ENCODE measurements around the gene MILR1.
"Not testable (repeated sequence)": the region's sequence is repeated elsewhere in the genome, so short reads cannot be mapped to it uniquely, and the experiment has no call there.

The MILR1 gene

DNA sequence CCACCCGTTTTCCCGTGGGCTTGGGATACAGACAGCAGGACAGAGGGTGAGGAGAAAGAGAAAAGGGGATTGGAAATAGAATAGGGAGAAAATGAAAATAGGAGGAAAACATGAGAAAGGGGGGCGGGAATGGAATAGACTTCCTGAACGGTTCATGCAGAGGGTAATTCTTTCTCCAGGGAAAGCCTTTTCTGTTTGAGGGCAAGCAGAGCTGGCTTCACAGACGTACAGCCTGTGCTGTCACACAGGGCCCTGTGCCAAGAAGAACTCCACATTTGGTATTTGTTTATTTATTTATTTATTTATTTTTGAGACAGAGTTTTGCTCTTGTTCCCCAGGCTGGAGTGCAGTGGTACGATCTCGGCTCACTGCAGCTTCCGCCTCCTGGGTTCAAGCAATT lies 12.0 kb downstream of the MILR1 start:
- no peak for DNase-seq (ENCODE audit: low read depth)
- TF ChIP-seq, protein P1, sequence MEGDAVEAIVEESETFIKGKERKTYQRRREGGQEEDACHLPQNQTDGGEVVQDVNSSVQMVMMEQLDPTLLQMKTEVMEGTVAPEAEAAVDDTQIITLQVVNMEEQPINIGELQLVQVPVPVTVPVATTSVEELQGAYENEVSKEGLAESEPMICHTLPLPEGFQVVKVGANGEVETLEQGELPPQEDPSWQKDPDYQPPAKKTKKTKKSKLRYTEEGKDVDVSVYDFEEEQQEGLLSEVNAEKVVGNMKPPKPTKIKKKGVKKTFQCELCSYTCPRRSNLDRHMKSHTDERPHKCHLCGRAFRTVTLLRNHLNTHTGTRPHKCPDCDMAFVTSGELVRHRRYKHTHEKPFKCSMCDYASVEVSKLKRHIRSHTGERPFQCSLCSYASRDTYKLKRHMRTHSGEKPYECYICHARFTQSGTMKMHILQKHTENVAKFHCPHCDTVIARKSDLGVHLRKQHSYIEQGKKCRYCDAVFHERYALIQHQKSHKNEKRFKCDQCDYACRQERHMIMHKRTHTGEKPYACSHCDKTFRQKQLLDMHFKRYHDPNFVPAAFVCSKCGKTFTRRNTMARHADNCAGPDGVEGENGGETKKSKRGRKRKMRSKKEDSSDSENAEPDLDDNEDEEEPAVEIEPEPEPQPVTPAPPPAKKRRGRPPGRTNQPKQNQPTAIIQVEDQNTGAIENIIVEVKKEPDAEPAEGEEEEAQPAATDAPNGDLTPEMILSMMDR (IDR thresholded peaks at IDR 0.05; ENCODE audit: low read depth, low read length): no peak
- no peak for TF ChIP-seq POLR2A (IDR thresholded peaks at IDR 0.05; ENCODE audit: extremely low read depth, insufficient read length)
- TF ChIP-seq MAX (IDR thresholded peaks at IDR 0.05; ENCODE audit: low read depth, low read length): no peak
- TF ChIP-seq MYC (IDR thresholded peaks at IDR 0.05; ENCODE audit: low read depth, low read length): no peak
- no peak overlapping the region for H3K4me3 ChIP-seq (ENCODE audit: low read depth, low read length)

DNA sequence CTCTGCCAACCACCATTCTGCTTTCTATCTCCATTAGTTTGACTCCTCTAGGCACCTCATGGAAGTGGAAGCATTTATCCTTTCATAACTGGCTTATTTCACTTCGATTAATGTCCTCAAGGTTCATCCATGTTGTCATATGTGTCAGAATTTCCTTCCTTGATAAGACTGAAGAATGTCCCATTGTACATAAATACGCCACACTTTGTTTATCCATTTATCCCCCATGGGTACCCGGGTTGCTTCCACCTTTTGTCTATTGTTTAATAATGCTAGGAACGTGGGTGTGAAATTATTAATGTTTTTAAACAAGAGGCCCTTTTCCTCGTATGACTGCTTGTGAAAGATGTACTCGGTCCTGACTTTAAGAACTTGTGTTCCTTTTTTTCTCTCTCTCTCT lies 12.9 kb downstream of the MILR1 start:
- H3K4me3 ChIP-seq (ENCODE audit: low read depth, low read length): no peak overlapping the region
- no peak for DNase-seq (ENCODE audit: low read depth)
- TF ChIP-seq MAX (IDR thresholded peaks at IDR 0.05; ENCODE audit: low read depth, low read length): no peak
- no peak for TF ChIP-seq MYC (IDR thresholded peaks at IDR 0.05; ENCODE audit: low read depth, low read length)
- TF ChIP-seq, protein P1 (IDR thresholded peaks at IDR 0.05; ENCODE audit: low read depth, low read length): no peak
- TF ChIP-seq POLR2A (IDR thresholded peaks at IDR 0.05; ENCODE audit: extremely low read depth, insufficient read length): no peak

DNA sequence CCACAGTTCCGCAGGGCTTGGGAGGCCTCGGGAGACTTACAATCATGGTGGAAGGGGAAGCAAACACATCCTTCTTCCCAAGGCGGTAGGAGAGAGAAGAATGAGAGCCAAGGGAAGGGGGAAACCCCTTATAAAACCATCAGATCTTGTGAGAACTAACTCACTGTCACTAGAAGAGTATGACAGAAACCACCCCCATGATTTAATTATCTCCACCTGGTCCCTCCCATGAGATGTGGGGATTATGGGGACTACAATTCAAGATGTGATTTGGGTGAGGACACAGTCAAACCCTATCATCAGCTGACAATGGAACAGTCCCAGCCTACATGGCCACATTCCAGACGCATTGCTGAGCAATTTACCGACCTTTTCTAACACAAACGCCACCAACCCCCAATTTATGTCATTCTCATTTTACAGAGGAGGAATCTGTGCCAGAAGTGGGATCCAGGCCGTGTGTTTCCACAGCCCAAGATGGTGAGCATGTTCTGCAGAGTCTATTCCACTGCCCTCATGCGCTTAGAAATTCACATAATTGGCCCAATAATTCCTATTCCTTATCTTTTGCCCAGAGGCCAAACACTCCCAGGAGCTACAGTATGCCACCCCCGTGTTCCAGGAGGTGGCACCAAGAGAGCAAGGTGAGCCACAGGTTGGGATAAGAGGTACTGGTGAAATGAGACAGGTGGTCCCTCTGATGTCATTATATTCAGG lies 17.3 kb downstream of the MILR1 start:
- no peak for DNase-seq (ENCODE audit: low read depth)
- no peak overlapping the region for H3K4me3 ChIP-seq (ENCODE audit: low read depth, low read length)
- TF ChIP-seq, protein P1 (IDR thresholded peaks at IDR 0.05; ENCODE audit: low read depth, low read length): no peak
- no peak for TF ChIP-seq POLR2A (IDR thresholded peaks at IDR 0.05; ENCODE audit: extremely low read depth, insufficient read length)
- TF ChIP-seq MYC (IDR thresholded peaks at IDR 0.05; ENCODE audit: low read depth, low read length): no peak
- TF ChIP-seq MAX (IDR thresholded peaks at IDR 0.05; ENCODE audit: low read depth, low read length): no peak

GRCh38 chr17:64466834-64467233 lies 17.9 kb downstream of the MILR1 start:
- not testable (repeated sequence) for H3K4me3 ChIP-seq (ENCODE audit: low read depth, low read length); DNase-seq (ENCODE audit: low read depth)

DNA sequence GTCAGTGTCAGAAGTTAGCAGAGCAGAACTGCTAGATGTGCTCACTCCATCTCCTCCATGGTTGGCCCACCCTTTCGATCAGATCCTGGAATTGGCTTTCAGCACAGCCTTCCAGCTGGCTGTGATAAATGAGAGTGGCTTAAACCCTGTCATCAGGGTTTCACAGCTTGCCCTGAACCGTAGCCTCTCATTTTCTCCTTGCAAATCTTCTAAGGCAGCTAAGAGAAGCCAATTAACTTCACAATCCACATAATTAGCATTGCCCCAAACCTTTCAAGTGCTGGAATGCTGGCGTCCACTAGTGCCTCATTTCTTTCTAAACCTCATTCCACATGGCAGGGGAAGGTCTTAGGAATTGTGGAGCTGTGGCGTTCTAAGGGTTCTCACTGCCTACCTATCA lies 21.7 kb downstream of the MILR1 start:
- no peak for DNase-seq (ENCODE audit: low read depth)
- H3K4me3 ChIP-seq (ENCODE audit: low read depth, low read length): no peak overlapping the region
- TF ChIP-seq, protein P1 (IDR thresholded peaks at IDR 0.05; ENCODE audit: low read depth, low read length): no peak
- TF ChIP-seq POLR2A (IDR thresholded peaks at IDR 0.05; ENCODE audit: extremely low read depth, insufficient read length) (no peak), MYC (IDR thresholded peaks at IDR 0.05; ENCODE audit: low read depth, low read length) (no peak)

DNA sequence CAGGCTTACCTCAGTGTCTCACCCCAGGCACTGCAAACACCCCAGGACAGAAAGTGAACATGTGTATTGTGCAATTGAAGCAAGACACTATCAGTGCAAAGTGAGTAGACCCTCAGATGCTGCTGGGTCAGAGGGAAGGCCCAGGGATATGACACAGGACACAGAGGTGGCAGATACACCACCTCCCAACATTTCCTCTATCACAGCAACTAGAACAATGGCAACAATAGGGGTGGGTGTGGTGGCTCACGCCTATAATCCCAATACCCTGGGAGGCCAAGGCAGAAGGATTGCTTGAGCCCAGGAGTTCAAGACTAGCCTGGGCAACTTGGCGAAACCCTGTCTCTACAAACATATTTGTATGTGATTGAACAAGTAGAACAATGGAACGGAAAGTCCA lies 22.5 kb downstream of the MILR1 start:
- no peak overlapping the region for H3K4me3 ChIP-seq (ENCODE audit: low read depth, low read length)
- DNase-seq (ENCODE audit: low read depth): no peak
- no peak for TF ChIP-seq POLR2A (IDR thresholded peaks at IDR 0.05; ENCODE audit: extremely low read depth, insufficient read length)
- TF ChIP-seq MAX (IDR thresholded peaks at IDR 0.05; ENCODE audit: low read depth, low read length): no peak
- TF ChIP-seq, protein P1 (IDR thresholded peaks at IDR 0.05; ENCODE audit: low read depth, low read length): no peak
- no peak for TF ChIP-seq MYC (IDR thresholded peaks at IDR 0.05; ENCODE audit: low read depth, low read length)
